Keratinocyte (primary cell): ENCODE results near the gene TMEM38B. TPM values are rescaled to one million over a fixed set of nuclear protein-coding genes. Genes with fewer than 3 reads are reported as not detected.

Experiments
- DNase-seq: peaks from one replicate; pipeline ENCODE4 v3.0.0-alpha.2; 2011; ENCODE audit warnings: low read depth, missing footprints, low spot score
- FAIRE-seq: peaks from 2 replicates; lab custom pipeline; 2011; peaks lifted over from hg19 to GRCh38; lab: Jason Lieb, UNC
- H2AFZ ChIP-seq: 2 replicates; pipeline ENCODE4 v1.6.0; 2012; ENCODE audit warnings: low read length, control low read depth, inconsistent platforms; ENCODE audit not compliant: control insufficient read depth
- H3K27ac ChIP-seq: 2 replicates; pipeline ENCODE4 v1.5.1; 2011; ENCODE audit warnings: low read length; ENCODE audit not compliant: control insufficient read depth, insufficient read depth
- H3K27me3 ChIP-seq: 3 replicates; pipeline ENCODE4 v1.6.0; 2011; ENCODE audit warnings: low read length; ENCODE audit not compliant: control insufficient read depth, insufficient read depth; ENCODE audit errors: extremely low read depth
- H3K36me3 ChIP-seq, 2 experiments: 2 replicates in 1 of 2; 3 replicates in 1 of 2; pipeline ENCODE4 v1.5.1; 2011; ENCODE audit warnings: low read length in 2 of 2, mild to moderate bottlenecking in 1 of 2; ENCODE audit not compliant: control insufficient read depth in 2 of 2, insufficient read depth in 2 of 2; ENCODE audit errors: extremely low read depth in 1 of 2
- H3K4me1 ChIP-seq: 3 replicates; pipeline ENCODE4 v1.5.1; 2011; ENCODE audit warnings: low read length; ENCODE audit not compliant: control insufficient read depth, insufficient read depth; ENCODE audit errors: extremely low read depth
- H3K4me2 ChIP-seq: 3 replicates; pipeline ENCODE4 v1.6.0; 2011; ENCODE audit warnings: low read depth, low read length; ENCODE audit not compliant: control insufficient read depth, insufficient read depth; ENCODE audit errors: extremely low read depth
- H3K4me3 ChIP-seq, 3 experiments: fragments of 200-600 bp in 1 of 3; sonication (generic) in 1 of 3; 2 replicates in 2 of 3; 3 replicates in 1 of 3; pipeline ENCODE4 v1.5.1; 2011 to 2016; ENCODE audit warnings: low read length in 3 of 3, mild to moderate bottlenecking in 3 of 3, control low read depth in 2 of 3, inconsistent platforms in 1 of 3, low read depth in 1 of 3, mixed read lengths in 1 of 3, mixed run types in 1 of 3, moderate library complexity in 1 of 3; ENCODE audit not compliant: control insufficient read depth in 2 of 3, insufficient read depth in 2 of 3; ENCODE audit errors: extremely low read depth in 1 of 3
- H3K79me2 ChIP-seq: 2 replicates; pipeline ENCODE4 v1.6.0; 2012; ENCODE audit warnings: low read length; ENCODE audit not compliant: control insufficient read depth, insufficient read depth
- H3K9ac ChIP-seq: 3 replicates; pipeline ENCODE4 v1.6.0; 2011; ENCODE audit warnings: low read length; ENCODE audit not compliant: control insufficient read depth, insufficient read depth; ENCODE audit errors: extremely low read depth
- H3K9me1 ChIP-seq: 3 replicates; pipeline ENCODE4 v1.6.0; 2011; ENCODE audit warnings: low read length; ENCODE audit not compliant: control insufficient read depth, insufficient read depth; ENCODE audit errors: extremely low read depth
- H3K9me3 ChIP-seq: 2 replicates; pipeline ENCODE4 v1.5.1; 2012; ENCODE audit warnings: low read depth, low read length; ENCODE audit not compliant: control insufficient read depth
- H4K20me1 ChIP-seq: 3 replicates; pipeline ENCODE4 v1.6.0; 2011; ENCODE audit warnings: low read length; ENCODE audit not compliant: control insufficient read depth, insufficient read depth; ENCODE audit errors: extremely low read depth
- CTCF ChIP-seq, 3 experiments: IDR thresholded peaks in 1 of 3; conservative IDR thresholded peaks in 1 of 3; optimal IDR thresholded peaks in 1 of 3; 2 replicates in 2 of 3; 3 replicates in 1 of 3; pipeline versions ENCODE3 to v1.5.1; 2011; ENCODE audit warnings: low read length in 3 of 3, mild to moderate bottlenecking in 3 of 3, moderate library complexity in 2 of 3, control low read depth in 1 of 3, inconsistent platforms in 1 of 3; ENCODE audit not compliant: insufficient read depth in 2 of 3; ENCODE audit errors: extremely low read depth in 1 of 3
- EZH2 ChIP-seq: IDR thresholded peaks from one replicate; pipeline ENCODE4 v1.6.1; 2012; ENCODE audit warnings: inconsistent platforms, mild to moderate bottlenecking, low read length, moderate library complexity
- dilution Hi-C: fragments of 300-500 bp; cut with MboI; formaldehyde crosslinking; loops from one replicate; pipeline ENCODE4 v1.7.0; 2020; ENCODE audit warnings: low sequenced_read_pairs; ENCODE audit not compliant: extremely low pct_ligation_motif_present
- polyA plus RNA-seq, 5 experiments: library from polyadenylated mRNA; depleted of rRNA in 3 of 5; stranded (reverse) in 3 of 5; stranded (forward) in 1 of 5; unstranded in 1 of 5; fragments of >200 nt; gene quantifications; 1 replicate in 1 of 5; 2 replicates in 3 of 5; 3 replicates in 1 of 5; pipeline versions ENCODE4 v1.2.1 to v1.2.3, GENCODE V29; 2011 to 2012; ENCODE audit warnings: missing spikeins in 2 of 5, low read depth in 1 of 5, low replicate concordance in 1 of 5

Gene TMEM38B
- polyA plus RNA-seq, 1 donor (not counting 4 experiments of a cell fraction or from before 2014, with no cell fraction given), result 9.8 TPM

GRCh38 chr9:105694848-105695581 lies 674 bp downstream of the TMEM38B start:
- H3K4me3 ChIP-seq, result peak overlapping the region; percentile 85 to 93 (median 86)
- TF ChIP-seq CTCF (optimal IDR thresholded peaks at IDR 0.05 in 1 of 3, IDR thresholded peaks at IDR 0.05 in 1 of 3, conservative IDR thresholded peaks at IDR 0.05 in 1 of 3; ENCODE audit: extremely low read depth in 1 of 3, insufficient read depth in 2 of 3, low read length in 3 of 3), result no peak
- no peak for TF ChIP-seq EZH2
- DNase-seq (no peak), FAIRE-seq (peak; percentile 43)
- no peaks in the 10 kb centered on the region for H3K9me1 ChIP-seq
- peaks cover 2% of the 10 kb centered on the region for H3K27me3 ChIP-seq
- no peaks in the 10 kb centered on the region for H3K36me3 ChIP-seq
- H3K9ac ChIP-seq, result peak overlapping the region; percentile 75
- H3K4me2 ChIP-seq, result peak overlapping the region; percentile 100
- no peaks in the 10 kb centered on the region for H4K20me1 ChIP-seq
- dilution Hi-C loops, result no loop called here
- H2AFZ ChIP-seq, result peak overlapping the region; percentile 95
- H3K9me3 ChIP-seq, result no peaks in the 10 kb centered on the region
- peaks cover 2% of the 10 kb centered on the region for H3K79me2 ChIP-seq
- H3K27ac ChIP-seq, result peak overlapping the region; percentile 44
- H3K4me1 ChIP-seq, result peaks cover 14% of the 10 kb centered on the region

GRCh38 chr9:105696219-105696793 lies 2.0 kb downstream of the TMEM38B start:
- TF ChIP-seq EZH2 (no peak), CTCF (optimal IDR thresholded peaks at IDR 0.05 in 1 of 3, IDR thresholded peaks at IDR 0.05 in 1 of 3, conservative IDR thresholded peaks at IDR 0.05 in 1 of 3; ENCODE audit: extremely low read depth in 1 of 3, insufficient read depth in 2 of 3, low read length in 3 of 3) (no peak)
- Histone ChIP-seq H3K4me2 (no peak overlapping the region), H3K9me3 (no peaks in the 10 kb centered on the region), H3K9ac (no peak overlapping the region), H3K27me3 (peaks cover 2% of the 10 kb centered on the region), H3K4me3 (no peak overlapping the region), H4K20me1 (no peaks in the 10 kb centered on the region), H3K36me3 (no peaks in the 10 kb centered on the region), H3K9me1 (no peaks in the 10 kb centered on the region), H2AFZ (no peak overlapping the region), H3K27ac (no peak overlapping the region), H3K79me2 (peaks cover 2% of the 10 kb centered on the region), H3K4me1 (peaks cover 14% of the 10 kb centered on the region)
- DNase-seq (no peak), FAIRE-seq (no peak)
- dilution Hi-C loops, result no loop called here
